ENCODE results near the gene CXCL13.
"Not testable (repeated sequence)": the region's sequence is repeated elsewhere in the genome, so short reads cannot be mapped to it uniquely, and the experiment has no call there.

The CXCL13 gene

DNA sequence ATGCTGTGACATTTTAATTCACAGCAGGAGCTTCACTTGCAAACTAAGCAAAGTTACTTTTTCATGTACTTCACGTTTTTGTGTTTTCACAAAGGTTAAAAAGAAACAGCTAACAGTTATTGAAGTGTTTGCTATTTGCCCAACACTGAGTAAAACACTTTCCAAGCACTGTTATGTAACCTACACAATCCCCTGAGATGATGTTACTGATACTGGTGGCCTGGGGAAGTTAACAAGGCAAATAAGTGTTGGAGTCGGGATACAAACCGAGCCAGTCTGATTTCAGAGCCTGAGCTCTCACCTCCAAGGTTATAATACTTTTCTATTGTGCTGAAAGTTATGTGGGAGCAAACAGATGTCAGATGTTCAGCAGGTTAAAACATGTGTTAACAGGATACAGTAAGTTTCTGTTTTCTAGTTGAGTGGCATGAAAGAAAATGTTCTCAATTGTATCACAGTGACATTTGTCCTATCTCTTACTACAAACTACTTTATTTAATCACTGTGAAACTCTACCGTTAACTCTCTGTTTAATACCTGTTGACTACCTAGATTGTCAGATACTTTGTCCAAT is 3.9 kb upstream of the CXCL13 start:
- no peak for DNase-seq

DNA sequence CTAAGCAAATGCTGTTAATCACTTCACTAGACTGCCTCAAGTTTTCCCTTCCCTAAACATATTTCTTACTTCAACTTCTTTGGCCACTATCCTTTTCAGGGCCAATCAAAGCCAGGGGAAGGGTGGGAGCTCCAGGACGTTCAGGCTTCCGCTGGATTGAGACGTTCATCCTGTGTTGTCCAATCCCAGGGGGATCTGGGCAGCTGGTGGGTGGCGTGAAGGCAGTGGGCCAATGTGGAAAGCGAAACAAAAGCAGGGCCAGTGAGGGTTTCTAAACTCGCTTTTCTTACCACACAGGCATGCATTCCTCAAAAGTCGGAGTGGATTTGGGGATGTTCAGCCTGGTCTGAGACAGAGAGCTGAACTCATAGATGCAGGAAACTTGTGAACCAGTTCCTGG is 7.6 kb downstream of the CXCL13 start:
- no peak for DNase-seq

DNA sequence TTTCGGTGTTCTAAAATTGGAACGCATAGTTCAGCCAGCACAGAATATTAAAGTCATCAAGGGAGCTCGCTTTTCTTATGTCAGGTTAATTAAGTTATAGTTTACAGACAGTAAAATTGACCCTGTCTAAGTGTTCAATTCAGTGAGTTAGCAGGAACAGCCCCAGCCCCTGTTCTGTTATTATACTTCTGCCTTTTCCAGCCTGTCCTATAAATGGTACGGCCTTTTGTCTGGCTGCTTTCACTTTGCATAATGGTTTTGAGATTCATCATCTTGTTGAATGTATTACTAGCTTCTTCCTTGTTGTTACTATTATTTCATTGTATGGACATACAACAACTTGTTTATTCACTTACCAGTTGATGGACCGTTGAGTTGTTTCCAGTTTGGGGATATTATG is 9.5 kb downstream of the CXCL13 start:
- no peak for DNase-seq

DNA sequence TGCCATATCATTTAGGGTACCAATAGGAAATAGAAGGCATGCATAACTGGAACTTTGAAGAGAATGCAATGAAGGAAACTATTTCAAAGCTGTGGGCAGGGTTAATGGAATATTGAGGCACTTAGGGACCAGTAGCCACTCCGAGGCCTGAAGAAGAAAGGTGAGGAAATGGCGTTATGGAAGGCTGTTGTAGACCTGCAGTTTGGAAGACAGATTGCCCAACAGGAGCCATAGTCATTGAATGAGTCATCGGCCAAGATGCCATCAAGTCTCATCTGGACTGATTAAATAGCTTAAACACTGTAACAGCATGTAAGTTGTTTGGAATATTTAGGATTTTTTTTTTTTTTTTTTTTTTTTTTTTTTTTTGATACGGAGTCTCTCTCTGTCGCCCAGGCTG is 11.6 kb downstream of the CXCL13 start:
- DNase-seq, result no peak

DNA sequence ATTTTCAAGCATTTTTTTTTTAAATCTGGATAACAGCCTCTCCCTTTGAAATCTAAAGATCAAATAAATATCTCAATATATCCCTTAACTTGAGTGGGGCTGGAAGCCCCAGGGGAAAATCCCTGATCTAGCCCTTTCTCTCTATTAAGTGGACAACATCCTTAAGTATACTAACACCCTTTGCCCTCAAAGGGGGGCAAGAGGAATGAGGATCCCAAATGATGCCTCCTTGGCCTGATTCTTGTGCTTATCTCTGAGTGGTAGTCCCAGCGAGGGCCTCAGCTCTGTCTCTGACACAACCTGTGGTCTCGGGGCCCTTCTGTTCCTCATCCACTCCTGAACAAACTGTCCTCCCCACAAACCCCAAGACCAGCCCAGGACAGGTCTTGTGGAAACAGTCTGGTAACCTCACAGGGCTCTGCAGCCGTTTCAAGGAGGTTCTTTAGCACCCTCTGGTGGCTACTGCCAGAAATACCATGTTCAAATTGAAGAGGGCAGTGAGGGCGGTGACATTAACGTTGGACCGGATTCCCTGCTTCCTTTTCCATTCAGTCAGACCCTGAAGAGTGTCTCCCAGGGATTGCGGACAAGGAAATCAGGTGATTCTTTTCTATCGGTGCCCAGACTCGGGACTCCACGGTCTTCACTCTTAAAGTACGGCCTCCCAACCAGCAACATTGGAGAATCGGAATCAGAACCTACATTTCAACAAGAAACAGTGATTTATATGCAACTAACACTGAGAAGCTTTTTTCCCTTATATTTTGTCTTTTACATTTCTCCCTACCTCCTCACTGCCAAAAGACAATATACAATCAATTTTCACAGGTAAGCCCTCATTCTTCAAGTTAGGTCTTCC is 13.0 kb downstream of the CXCL13 start:
- peak in 47 of 51 donors; percentile 5 to 77 (median 39) for DNase-seq

DNA sequence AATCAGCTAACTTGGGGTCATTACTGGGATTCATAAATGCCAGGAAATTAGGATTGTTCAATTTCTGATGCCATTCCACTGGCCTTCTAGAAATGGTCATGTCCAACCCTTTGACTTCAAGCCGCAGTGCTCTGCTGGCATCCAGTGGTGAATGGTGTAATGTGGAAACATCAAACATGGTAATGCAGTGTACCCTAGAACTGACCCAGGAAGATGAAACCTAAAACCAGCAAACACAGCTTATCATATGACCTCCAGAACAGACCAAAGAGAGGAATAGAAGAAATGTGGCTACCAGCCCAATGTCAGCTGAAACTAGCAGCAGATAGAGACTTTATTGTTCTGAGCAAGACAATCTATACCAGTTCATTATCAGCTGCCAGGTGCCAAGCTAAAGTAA is 13.8 kb downstream of the CXCL13 start:
- DNase-seq, result peak in 8 of 51 donors; percentile 2 to 66 (median 16)

DNA sequence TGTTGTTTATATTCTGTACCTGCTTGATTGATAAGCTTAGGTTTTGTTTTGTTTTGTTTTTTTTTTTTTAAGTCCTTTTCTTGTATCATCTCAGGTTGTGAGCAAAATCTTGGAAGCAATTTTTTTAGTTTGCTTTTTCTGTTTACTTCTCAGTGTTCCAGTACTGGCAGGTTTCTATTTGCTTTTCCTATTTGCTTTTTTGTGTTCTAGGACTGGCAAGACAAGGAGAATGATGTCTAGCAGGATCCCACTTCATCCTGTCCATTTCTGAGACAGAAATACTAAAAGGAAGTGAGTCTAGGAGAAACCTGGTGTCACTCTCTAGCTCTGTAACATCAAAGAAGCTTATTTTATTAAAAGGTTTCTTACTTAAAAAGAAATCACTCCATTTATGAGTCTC is 15.6 kb downstream of the CXCL13 start:
- no peak for DNase-seq

DNA sequence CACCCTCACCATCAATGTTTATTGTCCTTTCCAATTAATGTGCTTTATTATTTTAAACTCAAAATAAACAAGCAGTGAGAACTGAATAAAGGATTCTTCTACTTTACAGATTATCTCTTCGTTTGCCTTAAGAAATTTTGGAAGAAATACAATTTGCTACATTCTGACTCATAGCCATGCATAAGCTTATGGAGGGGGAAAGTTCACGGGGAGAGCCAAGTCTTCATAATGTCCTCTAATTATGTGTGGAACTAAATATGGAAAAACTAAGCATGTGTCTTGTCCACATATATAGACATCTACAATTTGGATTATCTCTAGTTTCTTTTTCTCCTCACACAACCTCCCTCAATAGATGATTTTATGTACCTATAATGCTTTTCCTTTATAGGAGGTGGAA is 17.5 kb downstream of the CXCL13 start:
- DNase-seq, result no peak

DNA sequence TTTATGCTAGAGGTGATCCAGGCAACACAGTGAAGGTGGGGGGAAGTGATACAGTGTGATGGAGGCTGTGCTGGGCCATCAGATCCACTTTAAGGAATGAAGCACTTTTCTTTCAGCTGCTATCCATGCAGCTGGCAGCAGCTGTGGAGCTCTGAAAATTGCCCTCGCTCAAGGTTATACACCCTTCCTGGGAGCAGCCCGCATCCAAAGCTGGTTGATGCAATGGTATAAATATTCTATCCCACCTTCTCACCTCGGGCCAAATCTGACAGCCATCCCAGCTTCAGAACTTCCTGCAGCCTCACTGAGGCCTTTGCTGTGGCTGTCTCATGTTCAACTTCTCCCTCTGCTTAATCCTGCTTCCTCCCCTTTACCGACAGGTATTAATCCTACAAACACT is 18.6 kb downstream of the CXCL13 start:
- no peak for DNase-seq

DNA sequence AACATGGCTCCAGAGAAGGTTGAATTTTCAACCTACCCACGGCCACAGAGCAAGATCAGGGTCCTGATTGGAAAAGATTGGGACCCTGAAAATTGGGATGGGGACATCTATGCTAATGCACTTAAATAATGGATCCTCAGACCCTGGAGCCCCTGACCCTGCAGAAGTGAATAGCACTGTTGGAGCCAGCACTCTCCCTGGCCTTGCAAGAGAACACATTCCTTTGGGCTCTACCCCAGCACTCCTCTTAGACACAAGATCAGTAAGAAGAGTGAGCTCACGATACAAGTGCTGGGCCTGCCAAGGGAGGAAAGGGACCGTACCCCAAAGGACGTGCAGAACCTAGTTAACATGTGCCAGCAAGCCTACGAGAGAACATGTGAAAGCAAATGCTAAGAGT is 19.9 kb downstream of the CXCL13 start:
- no peak for DNase-seq

DNA sequence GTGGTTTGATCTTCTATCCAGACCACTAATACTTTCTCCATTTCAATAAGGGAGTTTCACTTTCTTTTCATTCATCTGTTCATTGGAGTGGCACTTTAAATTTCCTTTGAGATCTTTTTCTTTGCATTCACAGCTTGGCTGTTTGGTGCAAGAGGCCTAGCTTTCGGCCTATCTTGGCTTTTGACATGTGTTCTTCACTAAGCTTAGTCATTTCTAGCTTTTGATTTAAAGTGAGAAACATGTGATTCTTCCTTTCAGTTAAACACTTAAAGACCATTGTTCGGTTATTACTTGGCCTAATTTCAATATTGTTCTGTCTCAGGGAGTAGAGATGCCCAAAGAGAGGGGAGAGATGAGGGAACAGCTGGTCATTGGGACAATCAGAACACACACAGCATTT is 24.3 kb downstream of the CXCL13 start:
- no peak for DNase-seq

DNA sequence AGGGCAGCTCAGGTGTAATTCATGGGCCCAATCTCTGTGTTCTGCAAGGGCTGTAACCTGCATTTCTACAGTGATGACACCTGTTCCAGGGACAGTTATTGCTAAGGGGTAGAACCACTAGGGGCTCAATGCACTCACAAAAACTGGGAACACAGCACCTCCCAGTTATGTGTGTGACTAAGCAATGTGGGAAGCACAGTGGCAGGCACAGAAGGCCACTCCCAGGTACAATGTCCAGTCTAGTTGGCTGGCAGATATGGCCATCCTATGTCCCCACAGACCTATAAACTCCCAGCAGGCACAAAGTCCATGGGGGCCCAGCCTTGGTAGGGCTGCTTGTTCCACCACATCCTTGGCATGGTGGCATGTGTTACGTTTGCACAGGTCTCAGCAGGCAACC is 25.7 kb downstream of the CXCL13 start:
- DNase-seq, result no peak

DNA sequence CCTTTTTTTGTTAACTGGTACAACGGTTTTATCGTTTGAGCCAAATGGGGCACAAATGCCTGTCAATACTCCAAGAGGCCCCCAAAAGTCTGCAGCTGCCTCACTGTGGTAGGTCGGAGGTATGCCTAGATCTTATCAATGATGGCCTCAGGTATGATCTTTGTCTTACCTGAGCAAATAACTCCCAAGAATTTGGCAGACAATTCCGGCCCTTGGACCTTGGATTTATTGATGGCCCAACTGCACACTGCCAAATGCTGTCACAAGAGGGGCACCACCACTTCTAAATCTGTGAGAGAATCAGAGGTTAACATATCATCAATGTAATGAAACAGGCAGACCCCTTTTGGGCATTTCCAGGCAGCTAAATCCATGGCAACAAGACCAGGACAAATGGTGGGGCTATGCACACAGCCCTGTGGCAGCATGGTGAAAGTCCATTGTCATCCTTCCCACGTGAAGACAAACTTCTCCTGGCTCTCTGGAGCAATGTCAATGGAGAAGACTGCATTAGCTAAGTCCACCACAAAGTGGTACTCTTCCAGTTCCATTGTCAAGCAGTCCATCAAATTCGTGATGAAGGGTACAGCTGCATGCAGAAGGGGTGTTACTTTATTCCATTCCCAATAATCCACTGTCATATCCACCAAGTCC is 28.6 kb downstream of the CXCL13 start:
- DNase-seq, result no peak

DNA sequence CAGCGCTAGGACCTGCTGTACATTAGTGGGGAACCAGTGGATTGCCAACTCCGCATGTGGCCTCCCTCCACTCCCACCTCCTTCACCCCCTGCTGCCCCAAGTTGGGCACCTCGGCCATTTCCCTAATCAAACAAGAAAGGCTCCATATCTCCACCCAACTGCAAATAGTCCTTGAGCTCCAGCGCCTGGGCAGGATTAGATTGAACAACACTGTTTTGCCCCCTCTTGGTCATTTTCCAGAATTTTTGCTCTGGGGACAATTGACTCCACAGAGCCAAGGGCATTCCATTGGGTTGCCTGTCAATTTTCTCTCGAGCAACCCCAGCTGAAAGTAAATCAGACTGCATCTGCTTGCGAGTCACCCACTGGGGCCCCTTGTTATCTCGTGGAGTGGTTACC is 29.6 kb downstream of the CXCL13 start:
- no peak for DNase-seq

DNA sequence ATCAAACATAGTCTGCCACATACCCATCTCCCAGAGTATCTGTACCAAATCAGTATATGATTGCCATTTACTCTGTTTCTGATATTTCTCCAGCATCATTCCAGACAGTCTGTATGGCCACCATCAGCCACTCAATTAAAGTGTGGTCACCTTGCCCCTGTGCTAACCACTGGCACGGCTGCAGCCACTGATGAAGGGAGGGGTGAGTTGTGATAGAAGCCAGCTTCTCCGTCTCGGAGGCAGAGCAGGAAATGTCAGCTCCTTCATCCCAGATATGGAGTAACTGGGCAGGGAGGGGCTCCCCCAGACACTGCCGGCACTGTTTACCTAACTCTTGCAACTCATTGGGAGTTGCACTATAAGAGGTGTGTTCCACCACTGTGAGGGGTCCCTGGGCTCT is 30.3 kb downstream of the CXCL13 start:
- no peak for DNase-seq

DNA sequence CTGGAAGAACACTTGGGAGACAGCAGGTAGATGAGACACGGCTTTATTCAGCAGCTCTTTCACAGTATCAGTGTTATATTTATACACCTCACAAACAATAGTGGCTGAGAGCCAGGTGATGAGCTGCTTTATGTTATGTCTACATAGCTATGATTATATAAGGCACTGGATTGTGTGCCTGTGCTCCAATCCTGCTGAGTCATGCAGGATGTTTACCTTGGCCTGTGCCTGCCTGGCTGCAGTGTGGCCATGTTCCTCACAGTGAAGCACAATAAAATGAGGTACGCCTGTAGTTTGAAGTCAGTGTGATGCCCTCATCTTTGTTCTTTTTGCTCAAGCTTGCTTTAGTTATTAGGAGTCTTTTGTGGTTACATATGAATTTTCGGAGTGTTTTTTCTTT is 31.3 kb downstream of the CXCL13 start:
- DNase-seq, result no peak

DNA sequence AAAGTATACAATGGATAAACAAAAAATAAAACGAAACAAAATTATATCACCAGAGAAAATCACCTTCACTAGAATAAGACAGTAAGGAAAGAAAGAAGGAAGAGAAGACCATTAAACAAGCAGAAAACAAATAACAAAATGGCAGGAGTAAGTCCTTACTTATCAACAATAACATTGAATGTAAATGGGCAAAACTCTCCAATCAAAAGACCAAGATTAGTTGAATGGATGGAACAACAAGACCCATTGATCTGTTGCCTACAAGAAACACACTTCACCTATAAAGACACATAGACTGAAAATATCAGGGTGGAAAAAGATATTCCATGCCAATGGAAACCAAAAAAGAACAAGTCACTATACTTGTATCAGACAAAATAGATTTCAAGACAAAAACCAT is 38.4 kb downstream of the CXCL13 start:
- not testable (repeated sequence) for DNase-seq

DNA sequence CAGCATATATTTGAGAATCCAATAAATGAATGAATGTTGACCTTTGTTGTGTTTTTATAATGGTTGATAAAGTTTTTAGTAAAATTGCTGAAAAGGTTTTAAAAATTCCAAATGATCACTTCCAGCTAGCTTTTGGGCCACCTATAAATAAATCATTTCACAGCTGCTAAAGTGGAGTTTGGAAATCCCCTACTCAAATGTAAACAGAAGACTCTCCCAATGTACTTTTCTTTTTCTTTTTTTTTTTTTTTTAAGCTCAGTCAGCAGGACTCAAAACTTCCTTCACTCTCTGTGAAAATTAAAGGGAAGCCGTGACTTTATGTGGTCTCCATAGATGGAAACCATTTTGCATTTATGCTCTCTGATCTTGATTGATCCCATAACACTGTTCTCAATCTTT is 45.2 kb downstream of the CXCL13 start:
- no peak for DNase-seq

DNA sequence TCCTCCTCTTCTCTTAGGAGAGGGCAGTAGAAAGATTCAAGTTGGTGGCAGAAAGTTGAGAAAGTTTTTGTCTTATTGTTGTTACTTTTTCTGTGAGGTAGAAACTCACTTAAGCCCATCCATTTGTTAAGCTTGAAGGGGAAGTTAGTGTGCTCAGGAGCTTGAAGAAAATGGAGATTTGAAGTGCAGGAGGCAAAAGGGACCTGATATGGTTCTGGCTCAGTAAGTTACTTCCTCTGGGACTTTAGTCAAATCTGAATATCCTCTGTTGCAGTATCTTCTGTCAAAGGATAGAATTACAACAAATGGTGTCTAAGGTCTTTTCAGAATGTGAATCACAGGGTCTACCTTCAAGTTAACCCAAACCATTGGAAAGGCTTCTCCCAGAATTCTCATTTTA is 46.2 kb downstream of the CXCL13 start:
- DNase-seq, result no peak

DNA sequence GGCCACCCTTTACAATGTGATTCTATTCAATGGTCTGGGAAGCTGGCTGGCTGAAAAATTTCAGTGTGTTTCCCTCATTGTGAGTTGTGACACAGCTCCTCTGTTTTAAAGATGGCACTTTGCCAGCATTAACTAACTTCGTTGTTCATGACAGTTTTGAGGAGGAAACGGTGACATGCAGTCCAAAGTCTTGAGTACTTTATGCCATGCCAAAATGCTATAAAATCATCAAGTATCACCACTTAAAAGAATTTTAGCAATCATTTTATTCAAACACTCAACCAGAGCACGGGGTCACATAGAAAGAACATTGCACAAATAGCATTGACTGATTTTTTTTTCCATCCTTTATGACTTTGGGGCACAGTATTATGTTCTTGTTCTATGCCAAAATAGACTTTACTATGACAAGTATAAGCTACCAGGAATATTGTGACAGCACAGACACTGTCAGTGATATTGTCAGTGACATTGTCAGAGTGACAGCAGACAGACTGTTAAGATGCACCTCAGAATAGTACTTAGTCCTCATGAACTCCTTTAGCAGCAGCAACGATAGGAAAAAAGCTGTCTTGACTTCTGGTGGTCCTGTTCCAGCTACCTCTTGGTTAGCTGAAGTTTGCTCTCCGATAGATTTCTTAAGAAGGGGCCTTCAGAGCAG is 46.7 kb downstream of the CXCL13 start:
- peak in 17 of 51 donors; percentile 2 to 52 (median 8) for DNase-seq

DNA sequence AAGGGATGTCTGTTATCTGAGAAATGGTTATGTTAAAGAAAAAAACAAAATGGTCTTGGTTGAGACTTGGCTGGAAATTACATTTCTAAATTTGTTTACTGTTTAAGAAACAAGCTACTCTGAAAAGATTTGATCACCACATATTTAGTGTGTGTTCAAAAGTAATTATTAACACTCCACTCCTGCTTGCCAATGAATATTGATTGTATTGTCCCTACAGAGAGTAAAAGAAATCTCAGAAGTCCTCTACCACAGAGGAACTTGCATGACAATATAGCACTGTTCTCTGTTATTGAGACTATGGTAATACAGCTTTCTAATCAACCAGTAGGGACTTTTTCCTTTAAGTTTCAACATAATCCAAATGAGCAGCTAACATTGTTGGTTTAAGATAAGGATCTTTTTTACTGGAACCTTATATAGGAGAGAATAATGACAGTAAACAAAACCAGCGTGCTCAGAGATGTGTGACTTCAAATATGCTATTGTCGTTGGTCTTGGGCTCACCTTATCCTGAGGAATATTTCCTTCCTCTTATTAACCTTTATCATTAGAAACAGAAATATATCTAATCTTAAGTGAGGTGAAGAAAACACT is 47.6 kb downstream of the CXCL13 start:
- no peak for DNase-seq

DNA sequence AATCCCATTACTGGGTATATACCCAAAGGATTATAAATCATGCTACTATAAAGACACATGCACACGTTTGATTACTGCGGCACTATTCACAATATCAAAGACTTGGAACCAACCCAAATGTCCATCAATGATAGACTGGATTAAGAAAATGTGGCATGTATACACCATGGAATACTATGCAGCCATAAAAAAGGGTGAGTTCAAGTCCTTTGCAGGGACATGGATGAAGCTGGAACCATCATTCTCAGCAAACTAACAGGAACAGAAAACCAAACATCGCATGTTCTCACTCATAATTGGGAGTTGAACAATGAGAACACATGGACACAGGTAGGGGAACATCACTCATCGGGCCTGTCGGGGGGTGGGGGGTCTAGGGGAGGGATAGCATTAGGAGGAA is 54.7 kb downstream of the CXCL13 start:
- not testable (repeated sequence) for DNase-seq
